B cell (primary cell): ENCODE data around the gene MRM2. TPM values are rescaled to one million over a fixed set of nuclear protein-coding genes. Genes with fewer than 3 reads are reported as not detected.

ENCODE experiments used
- ATAC-seq: fragments of 200-7000 bp; cut with Tn5 transposase; one replicate; pipeline ENCODE4 v1.10.0; 2021; ENCODE audit warnings: low read depth, mild to moderate bottlenecking, moderate number of reproducible peaks, moderate library complexity
- CTCF ChIA-PET: fragments of 350-600 bp; sonication (Branson Sonifier 250); formaldehyde crosslinking; loops from one replicate; lab custom pipeline; 2021; ENCODE audit warnings: antibody characterized with exemption, inconsistent platforms; lab: Charles Lee
- POLR2A ChIA-PET: fragments of 350-600 bp; sonication (Branson Sonifier 250); formaldehyde crosslinking; loops from one replicate; lab custom pipeline; 2021; ENCODE audit warnings: antibody characterized with exemption; lab: Charles Lee
- DNase-seq: peaks from one replicate; pipeline ENCODE4 v3.0.0; 2013
- H2AFZ ChIP-seq: 2 replicates; pipeline ENCODE4 v1.6.1; 2012; ENCODE audit warnings: mild to moderate bottlenecking, low read depth, low read length; ENCODE audit not compliant: insufficient read depth, poor library complexity, severe bottlenecking
- H3K27ac ChIP-seq, 2 donors: 1 replicate in 1 of 2; 2 replicates in 1 of 2; pipeline ENCODE4 v1.5.1; 2012 to 2013; ENCODE audit warnings: low read length in 2 of 2, mild to moderate bottlenecking in 2 of 2, moderate library complexity in 1 of 2
- H3K27me3 ChIP-seq, 4 experiments: fragments of 200-600 bp in 1 of 4; sonication (generic) in 1 of 4; replicated peaks in 1 of 4; 1 replicate in 2 of 4; 2 replicates in 2 of 4; pipeline versions ENCODE4 v1.6.1 to v1.7.0; 2013 to 2016; ENCODE audit warnings: low read length in 3 of 4, mild to moderate bottlenecking in 2 of 4, mixed read lengths in 1 of 4, moderate library complexity in 1 of 4; ENCODE audit not compliant: insufficient read depth in 4 of 4, control insufficient read depth in 3 of 4; ENCODE audit errors: control extremely low read depth in 1 of 4
- H3K36me3 ChIP-seq, 2 experiments: replicated peaks in 1 of 2; 1 replicate in 1 of 2; 2 replicates in 1 of 2; pipeline versions ENCODE4 v1.6.1 to v1.7.1; 2013; ENCODE audit warnings: low read length in 1 of 2; ENCODE audit not compliant: insufficient read depth in 2 of 2, control insufficient read depth in 1 of 2; ENCODE audit errors: control extremely low read depth in 1 of 2, extremely low read depth in 1 of 2
- H3K4me1 ChIP-seq, 2 donors: fragments of 200-600 bp in 1 of 2; sonication (generic) in 1 of 2; 1 replicate in 1 of 2; 2 replicates in 1 of 2; pipeline versions ENCODE4 v1.5.1 to v1.6.1; 2013 to 2017; ENCODE audit warnings: low read length in 2 of 2; ENCODE audit not compliant: control insufficient read depth in 2 of 2, insufficient read depth in 2 of 2
- H3K4me2 ChIP-seq: replicated peaks from 2 replicates; pipeline ENCODE3; 2012; ENCODE audit warnings: mild to moderate bottlenecking, low read depth, low read length; ENCODE audit not compliant: poor library complexity, severe bottlenecking
- H3K4me3 ChIP-seq, 5 experiments: fragments of 200-600 bp in 1 of 5; sonication (generic) in 1 of 5; 1 replicate in 3 of 5; 2 replicates in 2 of 5; pipeline versions ENCODE4 v1.5.1 to v1.7.0; 2011 to 2016; ENCODE audit warnings: low read length in 4 of 5, mild to moderate bottlenecking in 4 of 5, low read depth in 2 of 5, control low read depth in 1 of 5, moderate library complexity in 1 of 5; ENCODE audit not compliant: insufficient read depth in 1 of 5; ENCODE audit errors: control extremely low read depth in 1 of 5, extremely low read depth in 1 of 5
- H3K79me2 ChIP-seq: fragments of 200-600 bp; sonication (generic); one replicate; pipeline ENCODE4 v1.6.0; 2016; ENCODE audit warnings: low read length; ENCODE audit not compliant: control insufficient read depth, insufficient read depth
- H3K9ac ChIP-seq: fragments of 200-600 bp; sonication (generic); 2 replicates; pipeline ENCODE4 v1.6.1; 2017; ENCODE audit warnings: mild to moderate bottlenecking, low read length, moderate library complexity
- H3K9me3 ChIP-seq, 3 donors: one replicate each; pipeline versions ENCODE4 v1.6.1 to v1.7.1; 2013; ENCODE audit warnings: low read length in 2 of 3; ENCODE audit not compliant: control insufficient read depth in 2 of 3, insufficient read depth in 1 of 3; ENCODE audit errors: control extremely low read depth in 1 of 3
- H4K20me1 ChIP-seq: 2 replicates; pipeline ENCODE4 v1.6.0; 2012; ENCODE audit warnings: mild to moderate bottlenecking, low read length; ENCODE audit not compliant: insufficient read depth, control insufficient read depth, poor library complexity, severe bottlenecking
- H3K27ac Mint-ChIP-seq: one replicate; pipeline ENCODE4 v1.8.0; 2021; ENCODE audit warnings: mixed read lengths
- H3K27me3 Mint-ChIP-seq: one replicate; pipeline ENCODE4 v1.8.0; 2021; ENCODE audit warnings: mixed read lengths
- H3K4me1 Mint-ChIP-seq: one replicate; pipeline ENCODE4 v1.8.0; 2021; ENCODE audit warnings: mixed read lengths
- H3K4me3 Mint-ChIP-seq: one replicate; pipeline ENCODE4 v1.8.0; 2021; ENCODE audit warnings: mixed read lengths
- H3K9me3 Mint-ChIP-seq: one replicate; pipeline ENCODE4 v1.8.0; 2022; ENCODE audit warnings: mixed read lengths; ENCODE audit not compliant: insufficient read depth
- CTCF ChIP-seq: fragments of 200-600 bp; IDR thresholded peaks from one replicate; pipeline ENCODE4 v1.8.0; 2022; ENCODE audit warnings: antibody characterized with exemption, mild to moderate bottlenecking
- EZH2 ChIP-seq: IDR thresholded peaks from 2 replicates; pipeline ENCODE4 v1.6.1; 2012; ENCODE audit warnings: borderline replicate concordance, low read depth, mild to moderate bottlenecking, moderate library complexity, low read length; ENCODE audit not compliant: insufficient read depth, poor library complexity, severe bottlenecking
- WGBS: methylation state at CpG from one replicate; pipeline ENCODE4 v1.1.5; 2013; ENCODE audit warnings: missing lambda C conversion rate; ENCODE audit not compliant: insufficient coverage; 5-methylcytosine and 5-hydroxymethylcytosine counted together
- intact Hi-C: fragments of 100-400 bp; cut with micrococcal nuclease; formaldehyde crosslinking; loops from one replicate; pipeline ENCODE4 v1.10.0; 2022
- polyA plus RNA-seq: library from polyadenylated mRNA; depleted of rRNA; stranded (reverse); fragments of >200 nt; gene quantifications from 2 replicates; pipeline ENCODE4 v1.2.3, GENCODE V29; 2012
- total RNA-seq, 2 donors: library from RNA; stranded (reverse); fragments of 120-200 nt in 1 of 2; gene quantifications; 1 replicate in 1 of 2; 2 replicates in 1 of 2; pipeline versions ENCODE4 v1.2.3 to v1.2.4, GENCODE V29; 2013 to 2022

The MRM2 gene
- total and polyA plus RNA-seq, 2 donors (not counting 1 experiment from before 2014, with no cell fraction given) = 9.2 to 29.0 TPM

- Histone ChIP-seq H2AFZ (no peak overlapping the region), H3K27me3 (no peaks in the 10 kb centered on the region), H4K20me1 (no peaks in the 10 kb centered on the region), H3K4me3 (no peak overlapping the region), H3K9me3 (peaks cover 0 to 5% (median 0%) of the 10 kb centered on the region in 3 donors), H3K27ac (peak overlapping the region in 1 of 2 donors; percentile 41), H3K4me2 (no peak overlapping the region), H3K36me3 (no peaks in the 10 kb centered on the region), H3K79me2 (peaks cover 93% of the 10 kb centered on the region), H3K9ac (no peak overlapping the region), H3K4me1 (peaks cover 25 to 34% of the 10 kb centered on the region in 2 donors)
- Mint-ChIP-seq H3K27ac (peak overlapping the region; percentile 63), H3K27me3 (no peaks in the 10 kb centered on the region), H3K4me3 (no peak overlapping the region), H3K4me1 (peaks cover 45% of the 10 kb centered on the region), H3K9me3 (no peaks in the 10 kb centered on the region)
- WGBS = 97% methylated on average over 6 of the region's 6 CpGs
- TF ChIP-seq EZH2 (no peak), CTCF (no peak)
- no peak for ATAC-seq
- DNase-seq = no peak
- CTCF ChIA-PET = no interaction called here
- intact Hi-C loops = no loop called here
- POLR2A ChIA-PET = interaction anchor here (0.7 to 1.0 kb wide), 2 partner anchors 10 to 14 kb away, joined by 5 to 7 read pairs; no protein-coding TSS in a partner anchor
Measured at GRCh38 chr7:2290877-2291276, 48.9 kb upstream of the MRM2 start.

DNA sequence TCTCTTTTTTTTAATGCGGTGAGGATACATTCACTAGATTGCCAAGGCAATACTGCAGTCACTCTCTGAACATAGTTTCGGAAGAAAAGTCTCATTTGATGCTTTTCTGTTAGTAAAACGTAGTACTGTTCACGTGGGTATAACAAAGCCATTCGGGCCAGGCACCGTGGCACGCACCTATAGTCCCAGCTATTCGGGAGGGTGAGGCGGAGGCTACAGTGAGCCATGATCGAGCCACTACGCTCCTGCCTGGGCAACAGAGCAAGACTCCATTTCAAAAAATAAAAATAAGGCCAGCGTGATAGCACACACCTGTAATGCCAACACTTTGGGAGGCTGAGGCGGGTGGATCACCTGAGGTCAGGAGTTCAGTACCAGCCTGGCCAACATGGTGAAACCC is 47.6 kb upstream of the MRM2 start:
- intact Hi-C loops = no loop called here
- peaks cover 92% of the 10 kb centered on the region for H3K79me2 ChIP-seq
- no peak overlapping the region for H3K9ac ChIP-seq
- ChIA-PET CTCF (no interaction called here), POLR2A (interaction anchor here (0.7 kb wide), 1 partner anchor 21 kb away, joined by 3 read pairs; no protein-coding TSS in a partner anchor)
- H3K4me1 ChIP-seq = peaks cover 20 to 25% of the 10 kb centered on the region in 2 donors
- H3K4me2 ChIP-seq = no peak overlapping the region
- Mint-ChIP-seq H3K4me3 (peak overlapping the region; percentile 40), H3K27ac (peak overlapping the region; percentile 94), H3K9me3 (no peaks in the 10 kb centered on the region), H3K27me3 (no peaks in the 10 kb centered on the region), H3K4me1 (peaks cover 45% of the 10 kb centered on the region)
- H4K20me1 ChIP-seq = peaks cover 7% of the 10 kb centered on the region
- no peaks in the 10 kb centered on the region for H3K36me3 ChIP-seq
- 99% methylated on average over 13 of the region's 13 CpGs for WGBS
- H3K9me3 ChIP-seq = peaks cover 0 to 5% (median 0%) of the 10 kb centered on the region in 3 donors
- H3K27ac ChIP-seq = peak overlapping the region in 1 of 2 donors; percentile 75
- DNase-seq (no peak), ATAC-seq (no peak)
- H2AFZ ChIP-seq = no peak overlapping the region
- no peak overlapping the region for H3K4me3 ChIP-seq
- no peaks in the 10 kb centered on the region for H3K27me3 ChIP-seq
- TF ChIP-seq EZH2 (no peak), CTCF (no peak)
